PC-9 (cell line): ENCODE data around the gene KIF16B. TPM values are rescaled to one million over a fixed set of nuclear protein-coding genes. Genes with fewer than 3 reads are reported as not detected.

Source experiments
- BruUV-seq: library from RNA; stranded (reverse); fragments of 400-500 nt; replicated peaks from 2 replicates; lab custom pipeline; 2021; lab: Mats Ljungman, UMichigan
- CTCF ChIA-PET: fragments of 300-600 bp; sonication (Branson Sonifier 250); formaldehyde crosslinking; loops from one replicate; lab custom pipeline; 2022; ENCODE audit warnings: antibody characterized with exemption; lab: Charles Lee
- POLR2A ChIA-PET: fragments of 300-600 bp; sonication (Branson Sonifier 250); formaldehyde crosslinking; loops from one replicate; lab custom pipeline; 2022; ENCODE audit warnings: antibody characterized with exemption; ENCODE audit not compliant: unreplicated experiment; lab: Charles Lee
- DNase-seq, 2 experiments: peaks; one replicate each; pipeline versions ENCODE4 v3.0.0 to v3.0.0-alpha.2; 2015 to 2022; ENCODE audit warnings: mixed read lengths in 1 of 2
- H2AFZ ChIP-seq: fragments of 200-600 bp; sonication (generic); 2 replicates; pipeline ENCODE4 v1.8.1; 2017; ENCODE audit warnings: antibody characterized with exemption
- H3F3A ChIP-seq: fragments of 200-600 bp; sonication (generic); 2 replicates; pipeline ENCODE4 v1.8.1; 2017; ENCODE audit warnings: antibody characterized with exemption, mild to moderate bottlenecking, low read depth; ENCODE audit not compliant: insufficient read depth
- H3K27ac ChIP-seq: fragments of 200-600 bp; sonication (generic); 2 replicates; pipeline ENCODE4 v1.6.1; 2016; ENCODE audit warnings: mixed run types
- H3K27me3 ChIP-seq: fragments of 200-600 bp; sonication (generic); 2 replicates; pipeline ENCODE4 v1.6.1; 2016; ENCODE audit warnings: low read depth, mixed run types; ENCODE audit not compliant: insufficient read depth
- H3K36me3 ChIP-seq: fragments of 200-600 bp; sonication (generic); 2 replicates; pipeline ENCODE4 v1.6.1; 2016; ENCODE audit warnings: low read depth, mixed run types
- H3K4me1 ChIP-seq: fragments of 200-600 bp; sonication (generic); replicated peaks from 2 replicates; pipeline ENCODE4 v1.6.1; 2016; ENCODE audit warnings: mixed run types; ENCODE audit not compliant: insufficient read depth
- H3K4me2 ChIP-seq: fragments of 200-600 bp; sonication (generic); 2 replicates; pipeline ENCODE4 v1.6.1; 2017; ENCODE audit warnings: mixed run types
- H3K4me3 ChIP-seq: fragments of 200-600 bp; sonication (generic); 2 replicates; pipeline ENCODE4 v1.6.1; 2016; ENCODE audit warnings: mixed run types
- H3K79me2 ChIP-seq: fragments of 200-600 bp; sonication (generic); 2 replicates; pipeline ENCODE4 v1.6.1; 2017; ENCODE audit warnings: low read depth, mixed run types
- H3K9me2 ChIP-seq: fragments of 200-600 bp; sonication (generic); 2 replicates; pipeline ENCODE4 v1.8.1; 2017; ENCODE audit warnings: mild to moderate bottlenecking; ENCODE audit not compliant: insufficient read depth
- H3K9me3 ChIP-seq: fragments of 200-600 bp; sonication (generic); 2 replicates; pipeline ENCODE4 v1.8.1; 2016; ENCODE audit warnings: low read depth; ENCODE audit not compliant: insufficient read depth
- H4K20me1 ChIP-seq: fragments of 200-600 bp; sonication (generic); 2 replicates; pipeline ENCODE4 v1.8.1; 2017; ENCODE audit not compliant: insufficient read depth
- CTCF ChIP-seq: fragments of 200-600 bp; sonication (generic); conservative IDR thresholded peaks from 2 replicates; pipeline ENCODE4 v1.6.1; 2017; ENCODE audit warnings: mixed run types, antibody characterized with exemption, mild to moderate bottlenecking, moderate library complexity
- EZH2 ChIP-seq: fragments of 200-600 bp; sonication (generic); IDR thresholded peaks from 2 replicates; pipeline ENCODE4 v1.8.0; 2017; ENCODE audit warnings: antibody characterized with exemption, low read depth
- intact Hi-C: fragments of 100-400 bp; cut with micrococcal nuclease; formaldehyde crosslinking; loops from one replicate; pipeline ENCODE4 v1.10.0; 2022; ENCODE audit not compliant: unreplicated experiment
- total RNA-seq: library from RNA; stranded (reverse); gene quantifications from 2 replicates; pipeline ENCODE4 v1.2.3, GENCODE V29; 2021

Gene KIF16B
- total RNA-seq, 1 experiment from 2014 or later: 17.6 TPM

GRCh38 chr20:16299897-16300296 lies 273.4 kb downstream of the KIF16B start:
- no TSS peak for BruUV-seq
- DNase-seq: no peak
- Histone ChIP-seq H3K27ac (no peak overlapping the region), H3F3A (no peaks in the 10 kb centered on the region), H3K4me3 (no peak overlapping the region), H3K4me1 (no peaks in the 10 kb centered on the region), H3K27me3 (no peaks in the 10 kb centered on the region), H2AFZ (no peak overlapping the region), H4K20me1 (no peaks in the 10 kb centered on the region), H3K36me3 (no peaks in the 10 kb centered on the region), H3K4me2 (no peak overlapping the region), H3K9me3 (peaks cover 6% of the 10 kb centered on the region; the same call in 1 of the 2 replicates), H3K79me2 (no peaks in the 10 kb centered on the region), H3K9me2 (no peaks in the 10 kb centered on the region)
- POLR2A ChIA-PET: no interaction called here
- TF ChIP-seq EZH2: no peak
- no peak for TF ChIP-seq CTCF
- CTCF ChIA-PET: no interaction called here
- intact Hi-C loops: no loop called here

- ChIA-PET POLR2A (no interaction called here), CTCF (no interaction called here)
- Histone ChIP-seq H3K36me3 (no peaks in the 10 kb centered on the region), H3K27me3 (no peaks in the 10 kb centered on the region), H2AFZ (no peak overlapping the region), H3K4me1 (peaks cover 12% of the 10 kb centered on the region), H4K20me1 (no peaks in the 10 kb centered on the region), H3K4me2 (no peak overlapping the region), H3F3A (0 out of 2 replicates have a peak, but pooled peaks cover 4% of the 10 kb centered on the region), H3K9me3 (peaks cover under 1% of the 10 kb centered on the region; the same call in 1 of the 2 replicates), H3K79me2 (no peaks in the 10 kb centered on the region), H3K4me3 (no peak overlapping the region), H3K9me2 (no peaks in the 10 kb centered on the region), H3K27ac (no peak overlapping the region)
- no peak for TF ChIP-seq EZH2
- TF ChIP-seq CTCF: no peak
- BruUV-seq: no TSS peak
- no peak for DNase-seq
- intact Hi-C loops: no loop called here
These were observed 276.3 kb downstream of the KIF16B start for GRCh38 chr20:16296931-16297330.

GRCh38 chr20:16295534-16295933 lies 277.7 kb downstream of the KIF16B start:
- Histone ChIP-seq H3K27me3 (no peaks in the 10 kb centered on the region), H3K4me3 (no peak overlapping the region), H3K9me3 (no peaks in the 10 kb centered on the region), H3K27ac (no peak overlapping the region), H3K9me2 (no peaks in the 10 kb centered on the region), H2AFZ (no peak overlapping the region), H3F3A (0 out of 2 replicates have a peak, but pooled peaks cover 4% of the 10 kb centered on the region), H4K20me1 (no peaks in the 10 kb centered on the region), H3K4me1 (peaks cover 12% of the 10 kb centered on the region), H3K36me3 (no peaks in the 10 kb centered on the region), H3K4me2 (no peak overlapping the region), H3K79me2 (no peaks in the 10 kb centered on the region)
- TF ChIP-seq EZH2 (no peak), CTCF (no peak)
- no peak for DNase-seq
- CTCF ChIA-PET: no interaction called here
- BruUV-seq: no TSS peak
- POLR2A ChIA-PET: no interaction called here
- intact Hi-C loops: no loop called here
